Fibroblast of lung (primary cell): ENCODE results near the gene EIF3B. TPM values are rescaled to one million over a fixed set of nuclear protein-coding genes. Genes with fewer than 3 reads are reported as not detected.

Source experiments
- DNase-seq, 2 donors: peaks; one replicate each; pipeline versions ENCODE4 v3.0.0 to v3.0.0-alpha.2; 2010; ENCODE audit warnings: low read depth in 2 of 2
- H2AFZ ChIP-seq: 2 replicates; pipeline ENCODE4 v1.5.1; 2012; ENCODE audit warnings: low read length, control low read depth, inconsistent platforms
- H3K27ac ChIP-seq: 2 replicates; pipeline ENCODE4 v1.5.1; 2011; ENCODE audit warnings: low read length, control low read depth; ENCODE audit not compliant: insufficient read depth
- H3K27me3 ChIP-seq: 2 replicates; pipeline ENCODE4 v1.5.1; 2011; ENCODE audit warnings: mild to moderate bottlenecking, low read length; ENCODE audit not compliant: control insufficient read depth, insufficient read depth
- H3K36me3 ChIP-seq: 2 replicates; pipeline ENCODE4 v1.5.1; 2011; ENCODE audit warnings: low read length; ENCODE audit not compliant: control insufficient read depth, insufficient read depth
- H3K4me1 ChIP-seq: 2 replicates; pipeline ENCODE4 v1.5.1; 2011; ENCODE audit warnings: low read length; ENCODE audit not compliant: control insufficient read depth, insufficient read depth; ENCODE audit errors: extremely low read depth
- H3K4me2 ChIP-seq: 2 replicates; pipeline ENCODE4 v1.5.1; 2011; ENCODE audit warnings: low read length, control low read depth; ENCODE audit not compliant: insufficient read depth; ENCODE audit errors: extremely low read depth
- H3K4me3 ChIP-seq, 4 experiments: fragments of 200-600 bp in 1 of 4; sonication (generic) in 1 of 4; replicated peaks in 1 of 4; 2 replicates each; pipeline ENCODE4 v1.5.1; 2011 to 2016; ENCODE audit warnings: low read length in 4 of 4, low read depth in 3 of 4, mild to moderate bottlenecking in 3 of 4, control low read depth in 2 of 4, inconsistent platforms in 1 of 4, mixed read lengths in 1 of 4; ENCODE audit not compliant: insufficient read depth in 1 of 4; ENCODE audit errors: control extremely low read depth in 1 of 4
- H3K79me2 ChIP-seq: 2 replicates; pipeline ENCODE4 v1.5.1; 2012; ENCODE audit warnings: mild to moderate bottlenecking, low read length, inconsistent platforms; ENCODE audit not compliant: control insufficient read depth, insufficient read depth
- H3K9ac ChIP-seq: 2 replicates; pipeline ENCODE4 v1.5.1; 2011; ENCODE audit warnings: mild to moderate bottlenecking, low read length, control low read depth; ENCODE audit not compliant: insufficient read depth
- H3K9me3 ChIP-seq: 2 replicates; pipeline ENCODE4 v1.5.1; 2012; ENCODE audit warnings: low read depth, low read length; ENCODE audit not compliant: control insufficient read depth, insufficient read depth
- H4K20me1 ChIP-seq: 2 replicates; pipeline ENCODE4 v1.5.1; 2011; ENCODE audit warnings: low read length; ENCODE audit not compliant: control insufficient read depth, insufficient read depth; ENCODE audit errors: extremely low read depth
- EZH2 ChIP-seq: IDR thresholded peaks from 2 replicates; pipeline ENCODE4 v1.5.1; 2012; ENCODE audit warnings: low read length, control low read depth, mild to moderate bottlenecking; ENCODE audit errors: missing control alignments
- polyA plus RNA-seq, 2 donors: library from polyadenylated mRNA; depleted of rRNA in 1 of 2; stranded (reverse) in 1 of 2; unstranded in 1 of 2; fragments of >200 nt; gene quantifications; 2 replicates each; pipeline ENCODE4 v1.2.1, GENCODE V29; 2011 to 2012; ENCODE audit warnings: missing spikeins in 1 of 2
- total RNA-seq: library from RNA; depleted of rRNA; stranded (reverse); fragments of >200 nt; gene quantifications from 2 replicates; pipeline ENCODE4 v1.2.1, GENCODE V29; 2014
- TF ChIP-seq, protein P1 (sequence below), 2 donors: IDR thresholded peaks in 1 of 2; conservative IDR thresholded peaks in 1 of 2; 1 replicate in 1 of 2; 2 replicates in 1 of 2; pipeline ENCODE4 v1.5.1; 2011 to 2012; ENCODE audit warnings: low read length in 2 of 2, control low read depth in 1 of 2, inconsistent platforms in 1 of 2, low read depth in 1 of 2, mild to moderate bottlenecking in 1 of 2

The EIF3B gene
- total and polyA plus RNA-seq, 2 donors (not counting 1 experiment from before 2014, with no cell fraction given): 92.8 to 133 TPM

DNA sequence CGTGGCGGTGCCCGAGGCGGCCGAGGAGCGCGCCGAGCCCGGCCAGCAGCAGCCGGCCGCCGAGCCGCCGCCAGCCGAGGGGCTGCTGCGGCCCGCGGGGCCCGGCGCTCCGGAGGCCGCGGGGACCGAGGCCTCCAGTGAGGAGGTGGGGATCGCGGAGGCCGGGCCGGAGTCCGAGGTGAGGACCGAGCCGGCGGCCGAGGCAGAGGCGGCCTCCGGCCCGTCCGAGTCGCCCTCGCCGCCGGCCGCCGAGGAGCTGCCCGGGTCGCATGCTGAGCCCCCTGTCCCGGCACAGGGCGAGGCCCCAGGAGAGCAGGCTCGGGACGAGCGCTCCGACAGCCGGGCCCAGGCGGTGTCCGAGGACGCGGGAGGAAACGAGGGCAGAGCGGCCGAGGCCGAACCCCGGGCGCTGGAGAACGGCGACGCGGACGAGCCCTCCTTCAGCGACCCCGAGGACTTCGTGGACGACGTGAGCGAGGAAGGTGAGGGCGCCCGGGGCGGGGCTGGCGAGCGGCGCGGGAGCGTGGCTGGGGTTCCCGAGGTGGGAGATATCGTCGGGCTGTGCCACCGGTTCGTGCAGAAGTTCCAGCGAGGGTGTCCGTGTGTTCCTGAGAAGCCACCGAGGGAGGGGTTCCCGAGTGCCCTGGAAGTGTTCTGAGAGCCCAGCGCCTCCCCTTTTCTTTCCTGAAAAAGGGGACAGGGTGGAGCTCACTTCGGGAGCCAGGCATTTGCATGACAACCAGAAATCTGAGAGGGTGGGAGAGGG is 495 bp downstream of the EIF3B start:
- H3K9ac ChIP-seq: peak overlapping the region; percentile 91
- H3K4me2 ChIP-seq: peak overlapping the region; percentile 97
- no peaks in the 10 kb centered on the region for H4K20me1 ChIP-seq
- H3K4me1 ChIP-seq: no peaks in the 10 kb centered on the region
- H2AFZ ChIP-seq: no peak overlapping the region
- peaks cover 56% of the 10 kb centered on the region for H3K79me2 ChIP-seq
- H3K36me3 ChIP-seq: peaks cover 7% of the 10 kb centered on the region
- no peaks in the 10 kb centered on the region for H3K9me3 ChIP-seq
- H3K27ac ChIP-seq: peak overlapping the region; percentile 99
- no peaks in the 10 kb centered on the region for H3K27me3 ChIP-seq
- peak overlapping the region; percentile 44 to 92 (median 88) for H3K4me3 ChIP-seq
- TF ChIP-seq, protein P1, sequence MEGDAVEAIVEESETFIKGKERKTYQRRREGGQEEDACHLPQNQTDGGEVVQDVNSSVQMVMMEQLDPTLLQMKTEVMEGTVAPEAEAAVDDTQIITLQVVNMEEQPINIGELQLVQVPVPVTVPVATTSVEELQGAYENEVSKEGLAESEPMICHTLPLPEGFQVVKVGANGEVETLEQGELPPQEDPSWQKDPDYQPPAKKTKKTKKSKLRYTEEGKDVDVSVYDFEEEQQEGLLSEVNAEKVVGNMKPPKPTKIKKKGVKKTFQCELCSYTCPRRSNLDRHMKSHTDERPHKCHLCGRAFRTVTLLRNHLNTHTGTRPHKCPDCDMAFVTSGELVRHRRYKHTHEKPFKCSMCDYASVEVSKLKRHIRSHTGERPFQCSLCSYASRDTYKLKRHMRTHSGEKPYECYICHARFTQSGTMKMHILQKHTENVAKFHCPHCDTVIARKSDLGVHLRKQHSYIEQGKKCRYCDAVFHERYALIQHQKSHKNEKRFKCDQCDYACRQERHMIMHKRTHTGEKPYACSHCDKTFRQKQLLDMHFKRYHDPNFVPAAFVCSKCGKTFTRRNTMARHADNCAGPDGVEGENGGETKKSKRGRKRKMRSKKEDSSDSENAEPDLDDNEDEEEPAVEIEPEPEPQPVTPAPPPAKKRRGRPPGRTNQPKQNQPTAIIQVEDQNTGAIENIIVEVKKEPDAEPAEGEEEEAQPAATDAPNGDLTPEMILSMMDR (conservative IDR thresholded peaks at IDR 0.05 in 1 of 2, IDR thresholded peaks at IDR 0.05 in 1 of 2; ENCODE audit: low read depth in 1 of 2, low read length in 2 of 2): no peak
- no peak for TF ChIP-seq EZH2
- no peak for DNase-seq

DNA sequence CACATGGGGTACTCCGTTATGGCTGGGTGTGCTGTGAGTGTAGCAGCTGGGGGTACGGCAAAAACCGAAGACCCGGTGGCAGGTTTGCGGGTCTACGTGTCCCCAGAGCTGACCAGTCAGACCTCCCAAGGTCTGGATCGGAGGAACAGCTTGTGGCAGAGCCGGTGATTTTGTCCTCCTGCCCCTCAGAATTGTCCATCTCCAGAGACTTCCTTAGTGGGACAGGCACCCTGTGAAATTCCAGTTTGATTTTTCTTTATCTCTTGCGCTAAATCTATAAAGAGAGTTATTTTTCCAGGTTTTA is 1.0 kb downstream of the EIF3B start:
- no peak for DNase-seq

DNA sequence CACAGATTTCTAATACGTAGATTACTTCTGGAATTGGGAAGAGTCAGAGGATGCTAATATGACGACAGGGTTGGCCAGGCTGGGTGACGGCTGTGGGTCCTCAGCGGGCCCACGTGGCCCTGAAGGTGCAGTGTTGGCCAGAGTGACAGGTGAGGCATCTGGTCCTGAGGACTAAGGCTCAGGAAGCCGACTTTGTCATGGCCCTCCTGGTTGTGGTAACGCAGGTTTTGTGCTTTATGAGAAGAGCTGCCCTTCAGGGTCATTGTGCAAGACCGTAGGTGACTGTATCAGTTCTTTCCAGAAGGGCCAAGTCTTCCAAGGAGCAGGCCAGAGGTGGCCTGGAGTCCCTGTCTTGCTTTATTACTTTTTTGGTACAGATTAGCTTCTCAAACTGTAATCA is 2.5 kb downstream of the EIF3B start:
- no peak for TF ChIP-seq EZH2
- TF ChIP-seq, protein P1 (conservative IDR thresholded peaks at IDR 0.05 in 1 of 2, IDR thresholded peaks at IDR 0.05 in 1 of 2; ENCODE audit: low read depth in 1 of 2, low read length in 2 of 2): no peak
- no peak for DNase-seq
- H3K79me2 ChIP-seq: peaks cover 68% of the 10 kb centered on the region
- no peak overlapping the region for H2AFZ ChIP-seq
- H3K4me2 ChIP-seq: peak overlapping the region; percentile 59
- no peak overlapping the region for H3K4me3 ChIP-seq
- H3K27me3 ChIP-seq: no peaks in the 10 kb centered on the region
- H3K36me3 ChIP-seq: peaks cover 9% of the 10 kb centered on the region
- H3K27ac ChIP-seq: no peak overlapping the region
- no peaks in the 10 kb centered on the region for H3K4me1 ChIP-seq
- H4K20me1 ChIP-seq: peaks cover 2% of the 10 kb centered on the region
- H3K9me3 ChIP-seq: no peaks in the 10 kb centered on the region
- no peak overlapping the region for H3K9ac ChIP-seq

More for the DNA sequence above, 1.0 kb downstream of the EIF3B start:
- no peaks in the 10 kb centered on the region for H3K9me3 ChIP-seq
- peaks cover 2% of the 10 kb centered on the region for H4K20me1 ChIP-seq
- peaks cover 8% of the 10 kb centered on the region for H3K36me3 ChIP-seq
- peak overlapping the region; percentile 97 for H3K4me2 ChIP-seq
- H3K9ac ChIP-seq: peak overlapping the region; percentile 91
- H3K4me1 ChIP-seq: no peaks in the 10 kb centered on the region
- TF ChIP-seq, protein P1 (conservative IDR thresholded peaks at IDR 0.05 in 1 of 2, IDR thresholded peaks at IDR 0.05 in 1 of 2; ENCODE audit: low read depth in 1 of 2, low read length in 2 of 2): no peak
- TF ChIP-seq EZH2: no peak
- H3K79me2 ChIP-seq: peaks cover 62% of the 10 kb centered on the region
- peak overlapping the region; percentile 44 to 92 (median 88) for H3K4me3 ChIP-seq
- H3K27me3 ChIP-seq: no peaks in the 10 kb centered on the region
- H2AFZ ChIP-seq: no peak overlapping the region
- H3K27ac ChIP-seq: peak overlapping the region; percentile 85
